Measurements from ENCODE around the gene EIF3I.

DNA sequence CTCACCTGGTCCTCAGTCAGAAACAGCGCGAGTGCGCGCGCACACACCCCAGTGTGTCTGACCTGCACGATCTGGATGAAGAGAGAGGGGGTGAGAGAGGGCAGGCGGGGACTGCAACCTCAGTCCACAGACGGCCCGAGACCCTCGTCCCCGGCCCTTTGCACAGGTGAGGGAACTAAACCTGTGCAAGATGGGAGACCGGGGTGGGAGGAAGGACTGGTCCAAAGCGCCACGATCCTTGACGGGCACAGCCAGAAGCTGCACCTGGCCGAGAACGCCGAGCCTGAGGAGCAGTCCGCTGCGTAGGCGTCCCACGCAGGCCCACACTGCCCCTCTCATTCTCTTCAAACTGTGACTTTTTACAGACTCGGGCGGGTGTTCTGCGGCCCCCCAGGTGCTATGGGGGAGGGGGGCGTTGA, 17.3 kb upstream of the EIF3I start:
- TF ChIP-seq, protein P1, sequence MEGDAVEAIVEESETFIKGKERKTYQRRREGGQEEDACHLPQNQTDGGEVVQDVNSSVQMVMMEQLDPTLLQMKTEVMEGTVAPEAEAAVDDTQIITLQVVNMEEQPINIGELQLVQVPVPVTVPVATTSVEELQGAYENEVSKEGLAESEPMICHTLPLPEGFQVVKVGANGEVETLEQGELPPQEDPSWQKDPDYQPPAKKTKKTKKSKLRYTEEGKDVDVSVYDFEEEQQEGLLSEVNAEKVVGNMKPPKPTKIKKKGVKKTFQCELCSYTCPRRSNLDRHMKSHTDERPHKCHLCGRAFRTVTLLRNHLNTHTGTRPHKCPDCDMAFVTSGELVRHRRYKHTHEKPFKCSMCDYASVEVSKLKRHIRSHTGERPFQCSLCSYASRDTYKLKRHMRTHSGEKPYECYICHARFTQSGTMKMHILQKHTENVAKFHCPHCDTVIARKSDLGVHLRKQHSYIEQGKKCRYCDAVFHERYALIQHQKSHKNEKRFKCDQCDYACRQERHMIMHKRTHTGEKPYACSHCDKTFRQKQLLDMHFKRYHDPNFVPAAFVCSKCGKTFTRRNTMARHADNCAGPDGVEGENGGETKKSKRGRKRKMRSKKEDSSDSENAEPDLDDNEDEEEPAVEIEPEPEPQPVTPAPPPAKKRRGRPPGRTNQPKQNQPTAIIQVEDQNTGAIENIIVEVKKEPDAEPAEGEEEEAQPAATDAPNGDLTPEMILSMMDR (IDR thresholded peaks at IDR 0.05): no peak
- TF ChIP-seq POLR2A (IDR thresholded peaks at IDR 0.05): no peak
- TF ChIP-seq EP300 (IDR thresholded peaks at IDR 0.05; ENCODE audit: low read depth): no peak
